ENCODE data around the gene ARHGAP8. TPM values are rescaled to one million over a fixed set of nuclear protein-coding genes. Genes with fewer than 3 reads are reported as not detected.

The ARHGAP8 gene
- total RNA-seq, 2 donors from 2014 or later = 2.8 to 4.4 TPM

DNA sequence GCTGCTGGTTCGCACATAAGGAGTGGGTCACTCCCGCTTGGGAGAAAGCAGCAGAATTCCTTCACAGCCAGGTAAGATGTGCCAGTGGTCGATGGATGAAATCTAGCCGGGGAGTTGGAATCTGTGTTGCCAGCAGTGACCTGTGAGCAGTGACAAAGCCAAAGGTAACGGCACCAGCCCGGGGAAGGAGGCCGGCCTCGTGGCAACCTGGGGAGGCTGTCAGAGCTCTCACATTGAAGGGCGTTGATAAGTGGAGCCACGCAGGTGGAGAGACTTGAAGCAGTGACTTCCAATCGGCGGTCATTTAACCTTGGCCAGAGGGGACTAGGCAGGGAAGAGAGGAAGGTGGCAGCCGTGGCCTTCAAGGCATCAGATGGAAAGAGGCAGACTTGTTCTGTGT, 58.8 kb downstream of the ARHGAP8 start:
- Mint-ChIP-seq H3K9me3 (no peaks in the 10 kb centered on the region), H3K4me1 (ENCODE audit: low read depth) (no peaks in the 10 kb centered on the region), H3K4me3 (no peak overlapping the region), H3K36me3 (ENCODE audit: insufficient read depth in 2 of 2) (no peaks in the 10 kb centered on the region), H3K27ac (no peak overlapping the region), H3K27me3 (ENCODE audit: low read depth) (peaks cover 6% of the 10 kb centered on the region)
- ATAC-seq (replicated peaks in 1 of 2) = no peak
- DNase-seq = no peak

- Mint-ChIP-seq H3K4me1 (ENCODE audit: low read depth) (no peaks in the 10 kb centered on the region), H3K27ac (no peak overlapping the region), H3K27me3 (ENCODE audit: low read depth) (peaks cover 6% of the 10 kb centered on the region), H3K9me3 (no peaks in the 10 kb centered on the region), H3K4me3 (no peak overlapping the region), H3K36me3 (ENCODE audit: insufficient read depth in 2 of 2) (no peaks in the 10 kb centered on the region)
- ATAC-seq (replicated peaks in 1 of 2) = no peak
- DNase-seq = no peak
Observed at GRCh38 chr22:44813416-44813815, 61.0 kb downstream of the ARHGAP8 start.

DNA sequence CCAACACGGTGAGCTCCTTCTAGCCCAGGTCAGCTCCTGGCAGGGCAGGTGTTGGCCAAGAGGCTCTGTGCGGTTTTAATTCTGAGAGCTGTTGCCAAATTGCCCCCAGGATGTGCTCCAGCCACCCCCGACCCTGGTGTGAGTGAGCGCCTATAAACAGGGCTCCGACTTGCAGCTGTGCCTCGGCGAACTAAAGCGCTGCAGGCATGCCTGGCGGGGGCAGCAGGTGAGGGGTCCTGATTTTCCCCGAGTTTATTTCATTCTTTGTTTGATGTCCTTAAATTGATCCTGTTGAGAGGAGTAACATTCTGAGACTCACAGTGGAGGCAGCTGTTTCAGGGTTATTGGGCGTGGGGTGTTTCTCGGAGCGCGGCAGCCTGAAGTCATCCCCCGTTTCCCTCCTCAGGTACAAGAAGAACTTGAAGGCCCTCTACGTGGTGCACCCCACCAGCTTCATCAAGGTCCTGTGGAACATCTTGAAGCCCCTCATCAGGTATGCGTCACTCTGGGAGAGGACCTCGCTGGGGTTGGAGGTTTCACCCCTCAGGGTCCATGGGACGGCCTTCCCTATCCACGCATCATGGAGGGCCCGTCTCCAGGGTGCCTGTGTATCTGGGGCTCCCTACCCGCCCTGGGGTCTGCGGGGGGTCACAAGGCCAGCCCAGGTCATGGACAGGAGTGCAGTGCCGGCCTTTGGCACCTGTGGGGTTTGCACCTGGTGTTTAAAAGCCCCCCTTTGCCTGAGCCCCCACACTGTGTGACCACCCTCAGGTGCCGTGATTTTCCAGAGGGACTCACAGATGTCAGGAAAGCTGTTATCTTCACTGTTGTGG, 62.1 kb downstream of the ARHGAP8 start:
- ATAC-seq (replicated peaks in 1 of 2) = no peak
- no peak overlapping the region for H3K27ac Mint-ChIP-seq
- H3K9me3 Mint-ChIP-seq = no peaks in the 10 kb centered on the region

DNA sequence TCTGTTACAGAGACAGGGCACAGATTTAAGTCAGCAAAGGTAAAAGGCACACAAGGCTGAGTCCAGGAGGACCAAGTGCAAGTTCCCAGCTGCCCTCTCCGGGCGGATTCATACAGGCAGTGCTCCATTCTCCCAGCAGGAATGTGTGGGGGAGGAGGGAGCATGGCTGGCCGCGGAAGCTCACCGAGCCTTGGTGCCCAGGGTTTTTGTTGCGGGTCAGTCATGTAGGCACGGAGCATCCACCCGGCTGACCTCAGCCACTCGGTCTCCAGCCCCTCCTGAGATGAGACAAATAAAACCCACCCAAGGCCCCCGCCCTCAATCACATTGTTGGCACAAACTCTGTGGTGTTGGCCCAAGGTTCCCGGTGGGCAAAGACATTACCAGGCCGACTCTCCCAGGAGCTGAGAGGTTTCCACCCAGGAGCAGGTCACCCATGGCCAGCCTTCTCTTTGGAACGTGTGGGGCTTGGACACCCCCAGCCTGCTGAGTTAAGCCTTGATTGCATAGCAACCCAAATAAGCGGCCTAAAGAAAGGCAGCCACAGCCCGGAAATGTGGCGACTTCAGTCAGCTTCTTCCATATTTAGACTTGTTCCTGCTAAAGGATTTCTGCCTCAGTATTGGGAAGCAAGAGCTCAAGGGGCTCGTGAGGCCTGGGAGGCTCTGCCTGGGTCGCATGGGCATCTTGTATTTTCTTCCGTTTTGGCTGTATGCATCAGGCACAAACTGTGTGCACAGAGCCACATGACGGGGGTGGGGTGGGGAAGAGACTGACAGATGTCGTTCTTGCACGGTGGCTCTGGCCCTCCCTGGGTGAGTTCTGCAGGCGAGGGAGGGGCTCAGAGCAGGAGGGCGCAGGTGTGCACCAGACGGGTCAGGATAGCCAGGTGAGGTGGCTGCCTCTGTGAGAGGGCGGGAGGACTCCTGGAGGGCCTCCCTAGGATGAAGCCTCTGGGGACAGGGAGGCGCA, 63.0 kb downstream of the ARHGAP8 start:
- Mint-ChIP-seq H3K4me3 (no peak overlapping the region), H3K27me3 (ENCODE audit: low read depth) (peaks cover 6% of the 10 kb centered on the region), H3K9me3 (no peaks in the 10 kb centered on the region), H3K4me1 (ENCODE audit: low read depth) (no peaks in the 10 kb centered on the region), H3K36me3 (ENCODE audit: insufficient read depth in 2 of 2) (no peaks in the 10 kb centered on the region), H3K27ac (no peak overlapping the region)
- ATAC-seq (replicated peaks in 1 of 2) = no peak
- DNase-seq = no peak

More for the DNA sequence above, 62.1 kb downstream of the ARHGAP8 start:
- Mint-ChIP-seq H3K4me3 (no peak overlapping the region), H3K36me3 (ENCODE audit: insufficient read depth in 2 of 2) (no peaks in the 10 kb centered on the region), H3K4me1 (ENCODE audit: low read depth) (no peaks in the 10 kb centered on the region), H3K27me3 (ENCODE audit: low read depth) (peaks cover 6% of the 10 kb centered on the region)
- DNase-seq = no peak

DNA sequence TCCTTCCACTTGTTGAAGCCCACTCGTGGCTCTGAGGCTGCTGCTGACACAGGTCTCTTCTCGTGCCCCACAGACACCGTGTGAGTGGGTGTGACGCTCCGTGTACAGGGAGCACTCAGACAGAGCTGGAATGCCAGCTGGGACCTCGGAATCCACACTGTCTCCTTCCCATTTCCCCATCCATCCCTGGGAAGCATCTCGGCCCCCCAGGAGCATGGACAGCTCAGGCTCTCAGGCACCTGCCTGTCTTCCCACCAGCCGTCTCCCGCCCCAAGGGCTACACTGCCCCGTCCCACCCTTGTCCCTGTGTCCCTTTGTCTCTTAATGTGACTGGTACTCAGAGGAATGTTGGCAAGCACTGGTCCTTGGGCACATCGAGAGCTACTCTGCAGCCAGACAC, 63.8 kb downstream of the ARHGAP8 start:
- H3K9me3 Mint-ChIP-seq = no peaks in the 10 kb centered on the region
- no peak overlapping the region for H3K27ac Mint-ChIP-seq
- no peaks in the 10 kb centered on the region for H3K36me3 Mint-ChIP-seq (ENCODE audit: insufficient read depth in 2 of 2)
- H3K27me3 Mint-ChIP-seq (ENCODE audit: low read depth) = peaks cover 2% of the 10 kb centered on the region
- no peak for ATAC-seq (replicated peaks in 1 of 2)
- DNase-seq = no peak
- no peak overlapping the region for H3K4me3 Mint-ChIP-seq
- no peaks in the 10 kb centered on the region for H3K4me1 Mint-ChIP-seq (ENCODE audit: low read depth)

DNA sequence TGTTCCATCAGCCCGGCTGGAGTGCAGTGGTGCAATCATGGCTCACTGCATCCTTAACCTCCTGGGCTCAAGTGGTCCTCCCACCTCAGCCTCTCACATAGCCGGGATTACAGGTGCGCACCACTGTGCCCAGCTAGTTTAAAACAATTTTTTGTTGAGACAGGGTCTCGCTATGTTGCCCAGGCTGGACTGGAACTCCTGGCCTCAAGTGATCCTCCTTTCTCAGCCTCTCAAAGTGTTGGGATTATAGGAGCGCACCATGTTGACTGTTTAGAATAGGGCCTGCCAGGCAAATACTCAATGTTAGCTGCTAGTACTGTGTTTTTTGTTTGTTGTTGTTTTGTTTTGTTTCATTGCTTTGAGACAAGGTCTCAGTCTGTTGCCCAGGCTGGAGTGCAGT, 66.4 kb downstream of the ARHGAP8 start:
- H3K27ac Mint-ChIP-seq = no peak overlapping the region
- ATAC-seq (replicated peaks in 1 of 2) (no peak), DNase-seq (no peak)
- H3K27me3 Mint-ChIP-seq (ENCODE audit: low read depth) = no peaks in the 10 kb centered on the region
- no peak overlapping the region for H3K4me3 Mint-ChIP-seq
- no peaks in the 10 kb centered on the region for H3K4me1 Mint-ChIP-seq (ENCODE audit: low read depth)
- H3K36me3 Mint-ChIP-seq (ENCODE audit: insufficient read depth in 2 of 2) = no peaks in the 10 kb centered on the region
- no peaks in the 10 kb centered on the region for H3K9me3 Mint-ChIP-seq

DNA sequence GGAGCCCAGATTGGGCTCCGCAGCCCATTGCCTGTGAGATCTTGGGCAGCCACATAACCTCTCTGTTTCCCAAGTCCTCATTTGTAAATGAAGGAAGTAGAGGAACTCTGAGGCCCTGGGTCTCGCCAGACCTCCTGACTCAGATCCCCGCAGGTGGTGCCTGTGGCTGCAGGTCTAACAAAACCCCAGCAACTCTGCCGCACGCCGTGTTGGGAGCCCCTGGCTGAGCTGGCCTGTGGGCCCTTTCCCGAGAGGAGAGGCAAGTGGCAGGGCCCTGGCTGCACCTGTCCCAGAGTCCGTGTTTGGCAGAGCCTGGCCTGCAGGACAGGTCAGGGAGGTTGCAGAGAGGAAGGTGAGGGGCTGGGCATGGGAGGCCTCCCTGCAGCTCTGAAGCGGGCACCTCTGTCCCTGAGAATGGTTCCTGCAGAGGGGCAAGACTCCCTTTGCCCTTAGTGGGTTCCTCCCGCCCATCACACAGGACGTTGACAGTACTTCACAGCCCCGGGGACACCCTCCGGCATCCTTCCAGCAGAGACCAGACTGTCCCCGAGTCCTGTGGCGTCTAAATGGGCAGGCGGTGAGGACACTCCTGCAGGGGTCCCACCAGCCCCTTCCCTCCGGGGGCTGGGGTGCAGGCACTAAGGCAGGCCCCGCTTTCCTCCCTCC, 67.7 kb downstream of the ARHGAP8 start:
- Mint-ChIP-seq H3K9me3 (no peaks in the 10 kb centered on the region), H3K27ac (no peak overlapping the region), H3K27me3 (ENCODE audit: low read depth) (no peaks in the 10 kb centered on the region), H3K4me1 (ENCODE audit: low read depth) (no peaks in the 10 kb centered on the region), H3K36me3 (ENCODE audit: insufficient read depth in 2 of 2) (no peaks in the 10 kb centered on the region), H3K4me3 (no peak overlapping the region)
- ATAC-seq (replicated peaks in 1 of 2) = peak in 1 of 2 donors; percentile 21
- DNase-seq = no peak

GRCh38 chr22:44821741-44822475, 69.5 kb downstream of the ARHGAP8 start:
- H3K4me1 Mint-ChIP-seq (ENCODE audit: low read depth) = no peaks in the 10 kb centered on the region
- H3K27ac Mint-ChIP-seq = no peak overlapping the region
- peaks cover 3% of the 10 kb centered on the region for H3K27me3 Mint-ChIP-seq (ENCODE audit: low read depth)
- DNase-seq = no peak
- H3K9me3 Mint-ChIP-seq = no peaks in the 10 kb centered on the region
- ATAC-seq (replicated peaks in 1 of 2) = no peak
- no peaks in the 10 kb centered on the region for H3K36me3 Mint-ChIP-seq (ENCODE audit: insufficient read depth in 2 of 2)
- H3K4me3 Mint-ChIP-seq = no peak overlapping the region

DNA sequence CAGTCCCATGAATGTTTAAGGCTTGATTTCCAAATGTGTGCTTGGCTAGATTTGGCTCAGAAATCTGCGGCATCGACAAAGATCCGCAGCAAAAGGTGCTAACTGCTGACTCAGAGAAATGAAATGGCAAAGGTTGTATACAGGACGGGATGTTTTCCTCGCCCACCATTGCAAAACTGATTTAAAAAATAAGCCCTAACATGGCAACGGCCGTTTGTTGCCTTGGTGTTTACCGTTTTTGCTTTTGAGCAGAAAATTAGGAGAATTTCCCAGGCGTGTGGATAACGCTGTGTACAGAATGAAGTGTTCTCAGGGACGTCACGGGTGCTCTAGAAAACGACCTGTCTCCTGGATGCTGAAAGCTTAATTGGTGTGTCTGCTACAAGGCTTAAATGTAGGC, 70.2 kb downstream of the ARHGAP8 start:
- H3K27me3 Mint-ChIP-seq (ENCODE audit: low read depth) = peaks cover 6% of the 10 kb centered on the region
- no peak overlapping the region for H3K4me3 Mint-ChIP-seq
- no peaks in the 10 kb centered on the region for H3K4me1 Mint-ChIP-seq (ENCODE audit: low read depth)

GRCh38 chr22:44823396-44823795, 71.0 kb downstream of the ARHGAP8 start:
- no peak overlapping the region for H3K27ac Mint-ChIP-seq
- no peak overlapping the region for H3K4me3 Mint-ChIP-seq
- H3K36me3 Mint-ChIP-seq (ENCODE audit: insufficient read depth in 2 of 2) = no peaks in the 10 kb centered on the region
- H3K9me3 Mint-ChIP-seq = no peaks in the 10 kb centered on the region
- DNase-seq (no peak), ATAC-seq (replicated peaks in 1 of 2) (no peak)
- peaks cover 6% of the 10 kb centered on the region for H3K27me3 Mint-ChIP-seq (ENCODE audit: low read depth)
- H3K4me1 Mint-ChIP-seq (ENCODE audit: low read depth) = no peaks in the 10 kb centered on the region

More for the DNA sequence above, 70.2 kb downstream of the ARHGAP8 start:
- Mint-ChIP-seq H3K9me3 (no peaks in the 10 kb centered on the region), H3K36me3 (ENCODE audit: insufficient read depth in 2 of 2) (no peaks in the 10 kb centered on the region), H3K27ac (no peak overlapping the region)
- no peak for ATAC-seq (replicated peaks in 1 of 2)
- DNase-seq = no peak

- DNase-seq = no peak
- Mint-ChIP-seq H3K4me1 (ENCODE audit: low read depth) (no peaks in the 10 kb centered on the region), H3K4me3 (no peak overlapping the region), H3K27me3 (ENCODE audit: low read depth) (peaks cover 6% of the 10 kb centered on the region), H3K9me3 (no peaks in the 10 kb centered on the region), H3K36me3 (ENCODE audit: insufficient read depth in 2 of 2) (no peaks in the 10 kb centered on the region), H3K27ac (no peak overlapping the region)
- ATAC-seq (replicated peaks in 1 of 2) = no peak
Observed at GRCh38 chr22:44823806-44824205, 71.4 kb downstream of the ARHGAP8 start.

- H3K27me3 Mint-ChIP-seq (ENCODE audit: low read depth) = peaks cover 6% of the 10 kb centered on the region
- no peaks in the 10 kb centered on the region for H3K4me1 Mint-ChIP-seq (ENCODE audit: low read depth)
- ATAC-seq (replicated peaks in 1 of 2) = no peak
- no peak for DNase-seq
- H3K27ac Mint-ChIP-seq = no peak overlapping the region
- H3K36me3 Mint-ChIP-seq (ENCODE audit: insufficient read depth in 2 of 2) = no peaks in the 10 kb centered on the region
- no peak overlapping the region for H3K4me3 Mint-ChIP-seq
- no peaks in the 10 kb centered on the region for H3K9me3 Mint-ChIP-seq
Observed at GRCh38 chr22:44824271-44824670, 71.9 kb downstream of the ARHGAP8 start.
